K562 (cell line): ENCODE data around the gene CCDC15. TPM values are rescaled to one million over a fixed set of nuclear protein-coding genes. Genes with fewer than 3 reads are reported as not detected.
A peak's percentile ranks its signal among the peaks of the same experiment; 100 is the strongest.

ENCODE experiments used
- ATAC-seq: fragments of 200-7000 bp; cut with Tn5 transposase; 3 replicates; pipeline ENCODE4 v1.9.1; 2020; ENCODE audit warnings: moderate library complexity
- BruUV-seq: library from RNA; stranded (reverse); fragments of 400-500 nt; replicated peaks from 2 replicates; lab custom pipeline; 2021; lab: Mats Ljungman, UMichigan
- CTCF ChIA-PET: fragments of 300-600 bp; formaldehyde crosslinking; extraction: SDS; loops from one replicate; lab custom pipeline; 2021; ENCODE audit warnings: low intra/inter-chr PET ratio; lab: Yijun Ruan, JAX
- POLR2A ChIA-PET: fragments of 300-600, 350-650 bp; sonication (Branson Sonifier 250); formaldehyde crosslinking; extraction: SDS; loops from one replicate; lab custom pipeline; 2021; ENCODE audit warnings: antibody characterized with exemption, inconsistent platforms; lab: Yijun Ruan, JAX
- DNase-seq, 4 experiments: peaks; one replicate each; pipeline versions ENCODE4 v3.0.0 to v3.0.0-alpha.2; 2011 to 2018; ENCODE audit warnings: low spot score in 3 of 4, mixed read lengths in 3 of 4; ENCODE audit errors: extremely low read depth in 1 of 4
- FAIRE-seq: peaks from 2 replicates; lab custom pipeline; 2011; peaks lifted over from hg19 to GRCh38; lab: Jason Lieb, UNC
- H2AFZ ChIP-seq: 2 replicates; pipeline ENCODE4 v1.6.0; 2011; ENCODE audit warnings: low read depth, low read length, control low read depth, inconsistent platforms
- H3K27ac ChIP-seq: fragments of 200-600 bp; 3 replicates; pipeline ENCODE4 v1.8.0; 2011; ENCODE audit warnings: low read depth, mild to moderate bottlenecking, control low read depth, inconsistent platforms, low read length, moderate library complexity, mixed read lengths; ENCODE audit errors: extremely low read depth
- H3K27me3 ChIP-seq, 2 experiments: fragments of 300-600 bp in 1 of 2; 2 replicates in 1 of 2; 3 replicates in 1 of 2; pipeline versions ENCODE4 v1.6.0 to v1.8.0; 2011; ENCODE audit warnings: inconsistent platforms in 2 of 2, low read length in 2 of 2, mild to moderate bottlenecking in 1 of 2, mixed read lengths in 1 of 2, moderate library complexity in 1 of 2; ENCODE audit not compliant: control insufficient read depth in 2 of 2, insufficient read depth in 2 of 2
- H3K36me3 ChIP-seq: fragments of 300-600 bp; 3 replicates; pipeline ENCODE4 v1.8.0; 2011; ENCODE audit warnings: mild to moderate bottlenecking, low read length, inconsistent platforms; ENCODE audit not compliant: control insufficient read depth, insufficient read depth
- H3K4me1 ChIP-seq, 2 experiments: fragments of 200-600 bp in 1 of 2; replicated peaks in 1 of 2; 2 replicates in 1 of 2; 3 replicates in 1 of 2; pipeline versions ENCODE4 v1.5.1 to v1.8.0; 2011; ENCODE audit warnings: inconsistent platforms in 2 of 2, low read length in 2 of 2, mild to moderate bottlenecking in 1 of 2, mixed read lengths in 1 of 2, moderate library complexity in 1 of 2; ENCODE audit not compliant: control insufficient read depth in 2 of 2, insufficient read depth in 2 of 2
- H3K4me2 ChIP-seq: 2 replicates; pipeline ENCODE4 v1.6.1; 2011; ENCODE audit warnings: low read length, control low read depth, inconsistent platforms, mixed read lengths; ENCODE audit not compliant: insufficient read depth
- H3K4me3 ChIP-seq: fragments of 200-600 bp; sonication (generic), shearing (Covaris generic); 2 replicates; pipeline ENCODE4 v1.5.1; 2016; ENCODE audit warnings: control low read depth, inconsistent platforms
- H3K79me2 ChIP-seq: fragments of 200-600 bp; 3 replicates; pipeline ENCODE4 v1.8.0; 2011; ENCODE audit warnings: low read length, inconsistent platforms; ENCODE audit not compliant: control insufficient read depth, insufficient read depth
- H3K9ac ChIP-seq, 2 experiments: 2 replicates each; pipeline versions ENCODE4 v1.6.0 to v1.6.1; 2011; ENCODE audit warnings: low read depth in 2 of 2, low read length in 2 of 2, control low read depth in 1 of 2, inconsistent platforms in 1 of 2, mild to moderate bottlenecking in 1 of 2, mixed read lengths in 1 of 2; ENCODE audit not compliant: insufficient read depth in 1 of 2
- H3K9me1 ChIP-seq: one replicate; pipeline ENCODE4 v1.6.0; 2011; ENCODE audit warnings: inconsistent platforms, mild to moderate bottlenecking, low read length, moderate library complexity; ENCODE audit not compliant: control insufficient read depth, insufficient read depth
- H3K9me3 ChIP-seq: replicated peaks from 2 replicates; pipeline ENCODE4 v1.5.1; 2011; ENCODE audit warnings: low read depth, low read length, inconsistent platforms; ENCODE audit not compliant: control insufficient read depth, insufficient read depth
- H4K20me1 ChIP-seq: replicated peaks from 2 replicates; pipeline ENCODE4 v1.6.1; 2011; ENCODE audit warnings: low read length, inconsistent platforms, mixed read lengths; ENCODE audit not compliant: control insufficient read depth, insufficient read depth
- BCOR ChIP-seq: fragments of 450-650 bp; IDR thresholded peaks from 2 replicates; pipeline ENCODE4 v1.6.1; 2016
- ELK3 ChIP-seq: fragments of 450-650 bp; formaldehyde crosslinking; IDR thresholded peaks from 2 replicates; pipeline ENCODE4 v1.4.0; 2020; ENCODE audit warnings: mild to moderate bottlenecking
- FUS ChIP-seq: fragments of 200-400 bp; formaldehyde crosslinking; optimal IDR thresholded peaks from 2 replicates; pipeline ENCODE3; 2017; ENCODE audit warnings: low read depth, low read length
- IFI16 ChIP-seq: fragments of 250-450 bp; sonication (Bioruptor Pico); IDR thresholded peaks from 2 replicates; pipeline ENCODE4 v2.1.2; 2022; ENCODE audit warnings: mild to moderate bottlenecking, inconsistent platforms
- LEF1 ChIP-seq: fragments of 450-650 bp; IDR thresholded peaks from 2 replicates; pipeline ENCODE4 v1.6.1; 2016; ENCODE audit warnings: mild to moderate bottlenecking
- RAD21 ChIP-seq, 2 experiments: fragments of 250-450 bp in 1 of 2; fragments of 450-650 bp in 1 of 2; sonication (Bioruptor Pico) in 1 of 2; formaldehyde crosslinking in 1 of 2; IDR thresholded peaks in 1 of 2; conservative IDR thresholded peaks in 1 of 2; 2 replicates each; pipeline versions ENCODE4 v1.4.0 to v1.8.0; 2020 to 2022; ENCODE audit warnings: mild to moderate bottlenecking in 2 of 2, moderate library complexity in 1 of 2
- RBM39 ChIP-seq: fragments of 200-400 bp; formaldehyde crosslinking; optimal IDR thresholded peaks from 2 replicates; pipeline ENCODE3; 2018; ENCODE audit warnings: low read depth, low read length
- SP2 ChIP-seq: IDR thresholded peaks from 2 replicates; pipeline ENCODE4 v1.6.1; 2011; ENCODE audit warnings: mild to moderate bottlenecking, low read depth, low read length, moderate library complexity; ENCODE audit not compliant: poor library complexity, severe bottlenecking; ENCODE audit errors: extremely low read depth
- ZBTB7A ChIP-seq: IDR thresholded peaks from 2 replicates; pipeline ENCODE4 v1.6.1; 2011; ENCODE audit warnings: low read depth, mild to moderate bottlenecking, low read length, moderate library complexity, borderline replicate concordance; ENCODE audit not compliant: control insufficient read depth
- ZNF699 ChIP-seq: fragments of 250-450 bp; sonication (Bioruptor Pico); IDR thresholded peaks from 2 replicates; pipeline ENCODE4 v1.8.0; 2021; ENCODE audit warnings: mild to moderate bottlenecking, moderate library complexity; ENCODE audit not compliant: insufficient replicate concordance
- whole genome bisulfite sequencing: fragments of 100-300 bp; shearing (Covaris generic); methylation state at CpG from one replicate; pipeline ENCODE4 v1.1.6; 2016; ENCODE audit warnings: low coverage, mixed read lengths; ENCODE audit not compliant: insufficient coverage; ENCODE audit errors: missing lambda C conversion rate; 5-methylcytosine and 5-hydroxymethylcytosine counted together
- in situ Hi-C: fragments of 300-500 bp; cut with MboI; formaldehyde crosslinking; loops from 4 replicates; pipeline ENCODE4 v1.15.0; 2018; ENCODE audit warnings: inconsistent platforms, mixed read lengths
- intact Hi-C: fragments of 100-400 bp; cut with micrococcal nuclease; formaldehyde crosslinking; loops from 2 replicates; pipeline ENCODE4 v1.14.2; 2022
- polyA plus RNA-seq, 8 experiments: library from polyadenylated mRNA; depleted of rRNA in 4 of 8; stranded (reverse) in 5 of 8; unstranded in 3 of 8; fragments of >200 nt; fragmentation: Nextera tagmentation in 2 of 8; fragmentation: Illumina TruSeq in 1 of 8; extraction: Ambion mirVana in 2 of 8; extraction: Trizol in 1 of 8; gene quantifications; 2 replicates each; pipeline versions ENCODE4 v1.2.1 to v1.2.3, GENCODE V29; 2011 to 2014; ENCODE audit warnings: inconsistent platforms in 1 of 8, missing spikeins in 1 of 8
- total RNA-seq, 7 experiments: library from RNA; depleted of rRNA in 6 of 7; stranded (reverse); fragments of >200 nt in 6 of 7; fragmentation: Illumina TruSeq in 2 of 7; extraction: Trizol in 2 of 7; gene quantifications; 2 replicates each; pipeline versions ENCODE4 v1.2.1 to v1.2.3, GENCODE V29; 2011 to 2021; ENCODE audit warnings: low replicate concordance in 1 of 7
- TF ChIP-seq, protein P1 (sequence below), 3 experiments: IDR thresholded peaks in 2 of 3; conservative IDR thresholded peaks in 1 of 3; 2 replicates each; pipeline ENCODE4 v1.5.1; 2011 to 2012; ENCODE audit warnings: low read length in 3 of 3, mild to moderate bottlenecking in 3 of 3, control low read depth in 2 of 3, improper control_type of control experiment in 1 of 3, inconsistent platforms in 1 of 3, low read depth in 1 of 3, mixed read lengths in 1 of 3, moderate library complexity in 1 of 3; ENCODE audit not compliant: insufficient read depth in 2 of 3
- TF ChIP-seq, protein P2 (sequence below): sonication (generic); formaldehyde crosslinking; IDR thresholded peaks from 2 replicates; pipeline ENCODE4 v1.9.0; 2022; ENCODE audit warnings: mild to moderate bottlenecking, missing genetic modification reagents

Gene CCDC15
- total and polyA plus RNA-seq, 9 of the 15 experiments (the other 6 are each of a cell fraction or from before 2014, with no cell fraction given): 1.9 to 9.2 (median 3.9) TPM

- TF ChIP-seq RBM39: no peak
- TF ChIP-seq ZNF699 (CRISPR knock-in tag): no peak
- TF ChIP-seq, protein P1, sequence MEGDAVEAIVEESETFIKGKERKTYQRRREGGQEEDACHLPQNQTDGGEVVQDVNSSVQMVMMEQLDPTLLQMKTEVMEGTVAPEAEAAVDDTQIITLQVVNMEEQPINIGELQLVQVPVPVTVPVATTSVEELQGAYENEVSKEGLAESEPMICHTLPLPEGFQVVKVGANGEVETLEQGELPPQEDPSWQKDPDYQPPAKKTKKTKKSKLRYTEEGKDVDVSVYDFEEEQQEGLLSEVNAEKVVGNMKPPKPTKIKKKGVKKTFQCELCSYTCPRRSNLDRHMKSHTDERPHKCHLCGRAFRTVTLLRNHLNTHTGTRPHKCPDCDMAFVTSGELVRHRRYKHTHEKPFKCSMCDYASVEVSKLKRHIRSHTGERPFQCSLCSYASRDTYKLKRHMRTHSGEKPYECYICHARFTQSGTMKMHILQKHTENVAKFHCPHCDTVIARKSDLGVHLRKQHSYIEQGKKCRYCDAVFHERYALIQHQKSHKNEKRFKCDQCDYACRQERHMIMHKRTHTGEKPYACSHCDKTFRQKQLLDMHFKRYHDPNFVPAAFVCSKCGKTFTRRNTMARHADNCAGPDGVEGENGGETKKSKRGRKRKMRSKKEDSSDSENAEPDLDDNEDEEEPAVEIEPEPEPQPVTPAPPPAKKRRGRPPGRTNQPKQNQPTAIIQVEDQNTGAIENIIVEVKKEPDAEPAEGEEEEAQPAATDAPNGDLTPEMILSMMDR (IDR thresholded peaks at IDR 0.05 in 2 of 3, conservative IDR thresholded peaks at IDR 0.05 in 1 of 3; ENCODE audit: insufficient read depth in 2 of 3, low read depth in 1 of 3, low read length in 3 of 3): peak in 1 of 3 experiments; percentile 24; a peak in 2 of 6 replicates
- TF ChIP-seq, protein P2, sequence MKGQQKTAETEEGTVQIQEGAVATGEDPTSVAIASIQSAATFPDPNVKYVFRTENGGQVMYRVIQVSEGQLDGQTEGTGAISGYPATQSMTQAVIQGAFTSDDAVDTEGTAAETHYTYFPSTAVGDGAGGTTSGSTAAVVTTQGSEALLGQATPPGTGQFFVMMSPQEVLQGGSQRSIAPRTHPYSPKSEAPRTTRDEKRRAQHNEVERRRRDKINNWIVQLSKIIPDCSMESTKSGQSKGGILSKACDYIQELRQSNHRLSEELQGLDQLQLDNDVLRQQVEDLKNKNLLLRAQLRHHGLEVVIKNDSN (CRISPR knock-in tag): no peak
- TF ChIP-seq IFI16 (CRISPR knock-in tag): no peak
- TF ChIP-seq RAD21 (CRISPR knock-in tag; conservative IDR thresholded peaks at IDR 0.05 in 1 of 2, IDR thresholded peaks at IDR 0.05 in 1 of 2): peak in 1 of 2 experiments; percentile 41; a peak in 2 of 4 replicates
- TF ChIP-seq ZBTB7A: no peak
- no peak for TF ChIP-seq FUS
- no peak for TF ChIP-seq ELK3 (CRISPR knock-in tag)
- TF ChIP-seq LEF1: no peak
- no peak for TF ChIP-seq BCOR
- TF ChIP-seq SP2: no peak
- H3K9me3 ChIP-seq: no peaks in the 10 kb centered on the region
- no peak overlapping the region for H3K4me3 ChIP-seq
- no peaks in the 10 kb centered on the region for H3K79me2 ChIP-seq
- 0 out of 3 replicates have a peak, but pooled peaks have one; percentile 48 for ATAC-seq
- intact Hi-C loops (no loop called here), in situ Hi-C loops (loop anchor here (25.0 kb wide), 2 partner anchors 366 to 916 kb away; partner anchors contain the start of gene HYLS1)
- no peak overlapping the region for H3K9ac ChIP-seq
- CTCF ChIA-PET: interaction anchor here (1.1 kb wide), 1 partner anchor 171 kb away, joined by 3 read pairs; no protein-coding TSS in a partner anchor
- no peaks in the 10 kb centered on the region; a peak in 1 of 5 replicates for H3K4me1 ChIP-seq
- no peaks in the 10 kb centered on the region for H4K20me1 ChIP-seq
- WGBS: 32% methylated on average over 2 of the region's 2 CpGs
- FAIRE-seq: no peak
- H3K27me3 ChIP-seq: no peaks in the 10 kb centered on the region
- no peak overlapping the region for H3K4me2 ChIP-seq
- no peak overlapping the region for H3K27ac ChIP-seq
- peak in 3 of 4 experiments; percentile 4 to 29 (median 19) for DNase-seq
- no TSS peak for BruUV-seq
- H2AFZ ChIP-seq: no peak overlapping the region
- H3K36me3 ChIP-seq: no peaks in the 10 kb centered on the region
- POLR2A ChIA-PET: interaction anchor here (0.6 kb wide), 1 partner anchor 762 kb away, joined by 3 read pairs; no protein-coding TSS in a partner anchor
- no peaks in the 10 kb centered on the region for H3K9me1 ChIP-seq
Measured at GRCh38 chr11:124970925-124971324, 16.9 kb downstream of the CCDC15 start.
